ENCODE results near the gene USP4.
"Not testable (repeated sequence)": the region's sequence is repeated elsewhere in the genome, so short reads cannot be mapped to it uniquely, and the experiment has no call there.

USP4 gene

DNA sequence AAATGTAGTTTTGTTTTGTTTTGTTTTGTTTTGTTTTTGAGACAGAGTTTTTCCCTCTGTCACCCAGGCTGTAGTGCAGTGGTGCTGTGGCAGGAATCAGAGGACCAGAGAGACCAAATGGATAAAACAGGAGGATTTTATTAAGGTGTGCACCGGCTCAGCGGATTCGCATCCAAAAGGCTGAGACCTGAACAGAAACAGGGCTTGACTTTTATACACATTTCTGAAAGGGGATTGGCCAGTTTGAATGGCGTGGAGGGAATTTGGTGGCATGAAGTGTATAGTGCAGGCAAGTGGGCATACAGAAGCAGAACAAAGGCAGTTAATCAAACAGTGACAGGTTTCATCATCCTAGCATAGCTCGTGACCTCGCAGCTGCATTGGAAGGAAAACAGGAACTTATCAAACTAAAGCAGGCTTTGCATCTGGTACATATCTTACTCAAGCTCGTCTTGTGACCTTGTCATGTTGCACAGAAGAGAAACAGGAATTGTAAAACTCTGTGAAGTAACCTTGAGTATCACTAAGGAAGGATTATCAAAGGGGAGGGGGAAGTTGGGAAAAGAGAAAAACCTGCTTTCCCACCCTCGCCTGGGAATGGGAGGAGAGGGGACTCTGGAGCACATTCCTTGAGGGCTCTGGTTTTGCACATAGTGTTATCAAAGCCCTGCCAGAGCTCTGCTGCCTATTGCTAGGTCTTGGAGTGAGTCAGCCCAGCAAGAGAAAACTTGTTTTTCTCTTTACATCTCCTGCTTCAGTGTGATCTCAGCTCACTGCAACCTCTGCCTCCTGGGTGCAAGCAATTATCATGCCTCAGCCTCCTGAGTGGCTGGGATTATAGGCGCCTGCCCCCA is 101.4 kb downstream of the USP4 start:
- TF ChIP-seq, protein P1, sequence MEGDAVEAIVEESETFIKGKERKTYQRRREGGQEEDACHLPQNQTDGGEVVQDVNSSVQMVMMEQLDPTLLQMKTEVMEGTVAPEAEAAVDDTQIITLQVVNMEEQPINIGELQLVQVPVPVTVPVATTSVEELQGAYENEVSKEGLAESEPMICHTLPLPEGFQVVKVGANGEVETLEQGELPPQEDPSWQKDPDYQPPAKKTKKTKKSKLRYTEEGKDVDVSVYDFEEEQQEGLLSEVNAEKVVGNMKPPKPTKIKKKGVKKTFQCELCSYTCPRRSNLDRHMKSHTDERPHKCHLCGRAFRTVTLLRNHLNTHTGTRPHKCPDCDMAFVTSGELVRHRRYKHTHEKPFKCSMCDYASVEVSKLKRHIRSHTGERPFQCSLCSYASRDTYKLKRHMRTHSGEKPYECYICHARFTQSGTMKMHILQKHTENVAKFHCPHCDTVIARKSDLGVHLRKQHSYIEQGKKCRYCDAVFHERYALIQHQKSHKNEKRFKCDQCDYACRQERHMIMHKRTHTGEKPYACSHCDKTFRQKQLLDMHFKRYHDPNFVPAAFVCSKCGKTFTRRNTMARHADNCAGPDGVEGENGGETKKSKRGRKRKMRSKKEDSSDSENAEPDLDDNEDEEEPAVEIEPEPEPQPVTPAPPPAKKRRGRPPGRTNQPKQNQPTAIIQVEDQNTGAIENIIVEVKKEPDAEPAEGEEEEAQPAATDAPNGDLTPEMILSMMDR (conservative IDR thresholded peaks at IDR 0.05; ENCODE audit: control insufficient read depth, insufficient read depth, low read depth, low read length): no peak
- DNase-seq (ENCODE audit: low read depth): peak; percentile 76
- H3K4me3 ChIP-seq (ENCODE audit: control insufficient read depth, low read depth, low read length): no peak overlapping the region

DNA sequence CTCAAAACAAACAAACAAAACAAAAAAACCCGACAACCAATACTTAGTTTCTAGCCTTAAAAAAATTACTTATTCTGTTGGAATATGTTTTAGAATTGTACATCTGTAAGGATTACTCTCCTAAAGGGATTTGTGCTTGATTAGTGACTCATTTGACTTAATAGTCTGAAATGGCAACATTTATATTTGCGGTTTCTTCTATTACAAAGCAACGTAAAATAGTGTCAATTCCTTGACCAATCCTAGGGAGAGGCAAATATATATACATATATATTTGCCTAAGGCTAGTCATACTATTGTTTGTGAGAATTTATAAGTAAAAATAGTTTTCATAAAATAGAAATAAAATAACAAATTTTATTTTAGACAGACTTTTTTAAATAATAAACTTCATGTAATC is 102.5 kb downstream of the USP4 start:
- TF ChIP-seq, protein P1 (conservative IDR thresholded peaks at IDR 0.05; ENCODE audit: control insufficient read depth, insufficient read depth, low read depth, low read length): no peak
- no peak for DNase-seq (ENCODE audit: low read depth)
- no peak overlapping the region for H3K4me3 ChIP-seq (ENCODE audit: control insufficient read depth, low read depth, low read length)

DNA sequence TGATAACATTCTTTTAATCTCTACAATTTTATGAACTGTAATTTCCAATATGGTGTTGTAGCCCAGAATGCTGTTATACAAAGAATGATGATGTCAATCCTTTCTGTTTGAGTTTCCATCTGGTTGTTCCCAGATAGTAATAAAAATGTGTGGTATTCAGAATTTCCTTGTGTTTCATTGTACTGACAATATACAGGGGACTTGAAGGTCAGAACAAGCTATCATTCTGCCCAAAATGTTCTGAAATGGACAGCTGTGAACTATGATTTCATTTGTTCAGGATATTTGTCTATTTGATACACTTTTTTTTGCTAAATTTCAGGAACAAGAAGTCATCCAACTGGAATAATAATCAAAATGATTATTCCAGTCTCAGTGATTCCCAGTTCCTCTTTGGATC is 103.6 kb downstream of the USP4 start:
- TF ChIP-seq, protein P1 (conservative IDR thresholded peaks at IDR 0.05; ENCODE audit: control insufficient read depth, insufficient read depth, low read depth, low read length): no peak
- H3K4me3 ChIP-seq (ENCODE audit: control insufficient read depth, low read depth, low read length): no peak overlapping the region
- DNase-seq (ENCODE audit: low read depth): no peak

DNA sequence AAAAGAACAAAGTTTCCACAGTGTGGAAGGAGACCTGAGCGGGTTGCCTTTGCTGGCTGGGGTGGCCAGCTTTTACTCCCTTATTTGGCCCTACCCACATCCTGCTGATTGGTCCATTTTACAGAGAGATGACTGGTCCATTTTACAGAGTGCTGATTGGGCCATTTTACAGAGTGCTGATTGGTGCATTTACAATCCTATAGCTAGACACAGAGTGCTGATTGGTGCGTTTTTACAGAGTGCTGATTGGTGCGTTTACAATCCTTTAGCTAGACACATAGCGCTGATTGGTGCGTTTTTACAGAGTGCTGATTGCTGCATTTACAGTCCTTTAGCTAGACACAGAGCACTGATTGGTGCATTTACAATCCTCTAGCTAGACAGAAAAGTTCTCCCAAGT is 111.0 kb downstream of the USP4 start:
- not testable (repeated sequence) for DNase-seq (ENCODE audit: low read depth)

More for the DNA sequence above, 111.0 kb downstream of the USP4 start:
- H3K4me3 ChIP-seq (ENCODE audit: control insufficient read depth, low read depth, low read length): not testable (repeated sequence)

Data from fibroblast of mammary gland (primary cell).